22Rv1 (cell line): ENCODE measurements around the gene SLC9A5.
A peak's percentile ranks its signal among the peaks of the same experiment; 100 is the strongest.

ENCODE experiments used
- H3K27ac ChIP-seq: fragments of 450-650 bp; 2 replicates; pipeline ENCODE4 v1.5.1; 2017
- CTCF ChIP-seq: fragments of 450-650 bp; IDR thresholded peaks from 2 replicates; pipeline ENCODE4 v1.5.1; 2017; ENCODE audit warnings: mild to moderate bottlenecking
- ZFX ChIP-seq: fragments of 450-650 bp; IDR thresholded peaks from 2 replicates; pipeline ENCODE4 v1.6.1; 2017; ENCODE audit warnings: antibody characterized with exemption, borderline replicate concordance

The SLC9A5 gene

GRCh38 chr16:67208154-67208896 lies 40.5 kb upstream of the SLC9A5 start:
- TF ChIP-seq CTCF (no peak), ZFX (no peak)
- H3K27ac ChIP-seq, result peak overlapping the region; percentile 73

- no peak for TF ChIP-seq ZFX
- TF ChIP-seq CTCF, result no peak
- no peak overlapping the region for H3K27ac ChIP-seq
Observed at GRCh38 chr16:67209565-67209964, 39.2 kb upstream of the SLC9A5 start.

- TF ChIP-seq ZFX, result no peak
- no peak for TF ChIP-seq CTCF
- no peak overlapping the region for H3K27ac ChIP-seq
Observed at GRCh38 chr16:67210069-67210937, 38.5 kb upstream of the SLC9A5 start.

- TF ChIP-seq ZFX, result no peak
- no peak for TF ChIP-seq CTCF
Observed at GRCh38 chr16:67211674-67212073, 37.1 kb upstream of the SLC9A5 start.

GRCh38 chr16:67212766-67213165 lies 36.0 kb upstream of the SLC9A5 start:
- no peak overlapping the region for H3K27ac ChIP-seq
- TF ChIP-seq CTCF, result no peak

More at GRCh38 chr16:67211674-67212073, 37.1 kb upstream of the SLC9A5 start:
- H3K27ac ChIP-seq, result no peak overlapping the region

- no peak overlapping the region for H3K27ac ChIP-seq
- no peak for TF ChIP-seq ZFX
- TF ChIP-seq CTCF, result no peak
Observed at GRCh38 chr16:67213197-67214019, 35.4 kb upstream of the SLC9A5 start.
